DND-41 (cell line): ENCODE results near the gene GMPR.

Experiments used
- ATAC-seq: fragments of 200-7000 bp; cut with Tn5 transposase; 3 replicates; pipeline ENCODE4 v1.9.1; 2021; ENCODE audit warnings: low read depth; ENCODE audit not compliant: insufficient read depth
- DNase-seq: peaks from one replicate; pipeline ENCODE4 v3.0.0-alpha.2; 2020
- H2AFZ ChIP-seq: 2 replicates; pipeline ENCODE4 v1.6.0; 2012; ENCODE audit warnings: low read depth, low read length
- H3K27ac ChIP-seq: 2 replicates; pipeline ENCODE4 v1.5.1; 2012; ENCODE audit warnings: low read length, inconsistent platforms
- H3K27me3 ChIP-seq: fragments of 200-600 bp; sonication (generic); 2 replicates; pipeline ENCODE4 v1.6.0; 2012; ENCODE audit warnings: low read length, mild to moderate bottlenecking, inconsistent platforms; ENCODE audit not compliant: insufficient read depth, poor library complexity
- H3K36me3 ChIP-seq: 2 replicates; pipeline ENCODE4 v1.5.1; 2012; ENCODE audit warnings: low read length, inconsistent platforms; ENCODE audit not compliant: insufficient read depth
- H3K4me1 ChIP-seq: 2 replicates; pipeline ENCODE4 v1.5.1; 2012; ENCODE audit warnings: mild to moderate bottlenecking, low read length; ENCODE audit not compliant: insufficient read depth
- H3K4me2 ChIP-seq: 2 replicates; pipeline ENCODE4 v1.6.0; 2012; ENCODE audit warnings: mild to moderate bottlenecking, moderate library complexity, low read length, inconsistent platforms; ENCODE audit not compliant: insufficient read depth
- H3K4me3 ChIP-seq, 2 experiments: fragments of 200-600 bp in 1 of 2; shearing (Covaris generic) in 1 of 2; 2 replicates each; pipeline ENCODE4 v1.5.1; 2012 to 2016; ENCODE audit warnings: inconsistent platforms in 2 of 2, low read length in 2 of 2, mild to moderate bottlenecking in 2 of 2, low read depth in 1 of 2, moderate library complexity in 1 of 2
- H3K79me2 ChIP-seq: 2 replicates; pipeline ENCODE4 v1.6.0; 2012; ENCODE audit warnings: low read length, inconsistent platforms; ENCODE audit not compliant: insufficient read depth
- H3K9ac ChIP-seq: 2 replicates; pipeline ENCODE4 v1.6.0; 2012; ENCODE audit warnings: low read depth, mild to moderate bottlenecking, inconsistent platforms, low read length, moderate library complexity
- H3K9me3 ChIP-seq: 2 replicates; pipeline ENCODE4 v1.5.1; 2012; ENCODE audit warnings: low read length, moderate library complexity, mild to moderate bottlenecking, inconsistent platforms; ENCODE audit not compliant: insufficient read depth, severe bottlenecking
- H4K20me1 ChIP-seq: 2 replicates; pipeline ENCODE4 v1.6.0; 2012; ENCODE audit warnings: low read length; ENCODE audit not compliant: insufficient read depth
- CTCF ChIP-seq: IDR thresholded peaks from 2 replicates; pipeline ENCODE4 v1.5.1; 2012; ENCODE audit warnings: borderline replicate concordance, low read length, moderate library complexity, mild to moderate bottlenecking; ENCODE audit not compliant: poor library complexity, severe bottlenecking; ENCODE audit errors: extremely low read depth
- EZH2 ChIP-seq: IDR thresholded peaks from 3 replicates; pipeline ENCODE4 v1.6.1; 2012; ENCODE audit warnings: borderline replicate concordance, low read depth, mild to moderate bottlenecking, moderate library complexity, low read length, inconsistent platforms; ENCODE audit not compliant: severe bottlenecking

The GMPR gene

GRCh38 chr6:16295060-16295459 lies 56.7 kb downstream of the GMPR start:
- H4K20me1 ChIP-seq, result no peaks in the 10 kb centered on the region
- H3K4me1 ChIP-seq, result no peaks in the 10 kb centered on the region
- TF ChIP-seq CTCF (no peak), EZH2 (no peak)
- no peak overlapping the region for H3K27ac ChIP-seq
- H3K4me2 ChIP-seq, result no peak overlapping the region
- H3K9ac ChIP-seq, result no peak overlapping the region
- no peak overlapping the region for H3K4me3 ChIP-seq
- H2AFZ ChIP-seq, result no peak overlapping the region
- H3K27me3 ChIP-seq, result peaks cover 4% of the 10 kb centered on the region
- ATAC-seq, result no peak
- H3K79me2 ChIP-seq, result no peaks in the 10 kb centered on the region
- H3K36me3 ChIP-seq, result no peaks in the 10 kb centered on the region
- H3K9me3 ChIP-seq, result no peaks in the 10 kb centered on the region
- no peak for DNase-seq

- Histone ChIP-seq H3K27ac (no peak overlapping the region), H2AFZ (no peak overlapping the region), H3K4me3 (no peak overlapping the region), H3K9me3 (no peaks in the 10 kb centered on the region), H3K4me1 (no peaks in the 10 kb centered on the region), H3K36me3 (no peaks in the 10 kb centered on the region), H4K20me1 (no peaks in the 10 kb centered on the region), H3K27me3 (peaks cover 4% of the 10 kb centered on the region), H3K9ac (no peak overlapping the region), H3K4me2 (no peak overlapping the region), H3K79me2 (no peaks in the 10 kb centered on the region)
- ATAC-seq, result no peak
- TF ChIP-seq CTCF, result no peak
- TF ChIP-seq EZH2, result no peak
- DNase-seq, result no peak
These were observed 57.1 kb downstream of the GMPR start for GRCh38 chr6:16295471-16295870.

- Histone ChIP-seq H3K4me2 (no peak overlapping the region), H2AFZ (no peak overlapping the region), H3K4me3 (no peak overlapping the region), H3K79me2 (no peaks in the 10 kb centered on the region), H3K4me1 (no peaks in the 10 kb centered on the region), H3K9ac (no peak overlapping the region), H3K36me3 (no peaks in the 10 kb centered on the region), H3K27ac (no peak overlapping the region), H4K20me1 (no peaks in the 10 kb centered on the region), H3K27me3 (no peaks in the 10 kb centered on the region), H3K9me3 (no peaks in the 10 kb centered on the region)
- no peak for DNase-seq
- no peak for ATAC-seq
- TF ChIP-seq CTCF, result no peak
- TF ChIP-seq EZH2, result no peak
These were observed 57.8 kb downstream of the GMPR start for GRCh38 chr6:16296061-16296670.

- DNase-seq, result no peak
- no peak overlapping the region for H3K4me3 ChIP-seq
- H2AFZ ChIP-seq, result no peak overlapping the region
- no peak overlapping the region for H3K4me2 ChIP-seq
- no peaks in the 10 kb centered on the region for H3K9me3 ChIP-seq
- ATAC-seq, result no peak
- no peaks in the 10 kb centered on the region for H3K4me1 ChIP-seq
- H4K20me1 ChIP-seq, result no peaks in the 10 kb centered on the region
- TF ChIP-seq CTCF (no peak), EZH2 (no peak)
- H3K27me3 ChIP-seq, result no peaks in the 10 kb centered on the region
- H3K27ac ChIP-seq, result no peak overlapping the region
- H3K36me3 ChIP-seq, result no peaks in the 10 kb centered on the region
- no peaks in the 10 kb centered on the region for H3K79me2 ChIP-seq
- no peak overlapping the region for H3K9ac ChIP-seq
These were observed 61.5 kb downstream of the GMPR start for GRCh38 chr6:16299861-16300260.
